ENCODE data around the gene COPE. TPM values are rescaled to one million over a fixed set of nuclear protein-coding genes. Genes with fewer than 3 reads are reported as not detected.
A peak's percentile ranks its signal among the peaks of the same experiment; 100 is the strongest.
"Not testable (repeated sequence)": the region's sequence is repeated elsewhere in the genome, so short reads cannot be mapped to it uniquely, and the experiment has no call there.

The COPE gene
- 204 TPM for polyA plus RNA-seq (2013, experiment 1 of 2; ENCODE audit: insufficient read length)
- 188 TPM for polyA plus RNA-seq (2013, experiment 2 of 2; ENCODE audit: insufficient read length)

- peak; percentile 100 for DNase-seq
Measured at GRCh38 chr19:18919086-18919899, at the start of gene COPE, which contains the start of gene DDX49. Gene COPE, minus strand, starts transcription at chr19:18919387. Its CDS starts 39 bp downstream, at chr19:18919348. Gene DDX49, plus strand, starts transcription at chr19:18919715. Its CDS starts 27 bp downstream, at chr19:18919742.

GRCh38 chr19:18967358-18968146, 48.4 kb upstream of the COPE start:
- DNase-seq: peak; percentile 11

GRCh38 chr19:18966307-18966706, 47.1 kb upstream of the COPE start:
- no peak for DNase-seq

GRCh38 chr19:18964121-18964520, 44.9 kb upstream of the COPE start:
- no peak for DNase-seq

GRCh38 chr19:18961767-18962620, 42.8 kb upstream of the COPE start:
- no peak for DNase-seq

- no peak for DNase-seq
Measured at GRCh38 chr19:18960370-18960769, 41.2 kb upstream of the COPE start.

GRCh38 chr19:18955042-18955441, 35.9 kb upstream of the COPE start:
- no peak for DNase-seq

GRCh38 chr19:18954094-18954493, 34.9 kb upstream of the COPE start:
- DNase-seq: no peak

GRCh38 chr19:18952364-18953003, 33.3 kb upstream of the COPE start:
- DNase-seq: not testable (repeated sequence)

- peak; percentile 31 for DNase-seq
Measured at GRCh38 chr19:18951721-18952281, 32.6 kb upstream of the COPE start.

GRCh38 chr19:18949858-18950257, 30.7 kb upstream of the COPE start:
- DNase-seq: no peak

GRCh38 chr19:18948976-18949356, 29.8 kb upstream of the COPE start:
- DNase-seq: no peak

GRCh38 chr19:18948075-18948975, 29.1 kb upstream of the COPE start:
- no peak for DNase-seq

- DNase-seq: no peak
Measured at GRCh38 chr19:18946918-18947317, 27.7 kb upstream of the COPE start.

GRCh38 chr19:18946335-18946734, 27.1 kb upstream of the COPE start:
- no peak for DNase-seq

GRCh38 chr19:18945297-18945696, 26.1 kb upstream of the COPE start:
- no peak for DNase-seq

GRCh38 chr19:18943465-18943864, 24.3 kb upstream of the COPE start:
- no peak for DNase-seq

- no peak for DNase-seq
Measured at GRCh38 chr19:18942692-18943091, 23.5 kb upstream of the COPE start.

GRCh38 chr19:18941628-18942354, 22.6 kb upstream of the COPE start:
- no peak for DNase-seq

Data from fibroblast of skin of scalp (primary cell).